Measurements from ENCODE around the gene FBRS.
A peak's percentile ranks its signal among the peaks of the same experiment; 100 is the strongest.
"Not testable (repeated sequence)": the region's sequence is repeated elsewhere in the genome, so short reads cannot be mapped to it uniquely, and the experiment has no call there.

FBRS gene

DNA sequence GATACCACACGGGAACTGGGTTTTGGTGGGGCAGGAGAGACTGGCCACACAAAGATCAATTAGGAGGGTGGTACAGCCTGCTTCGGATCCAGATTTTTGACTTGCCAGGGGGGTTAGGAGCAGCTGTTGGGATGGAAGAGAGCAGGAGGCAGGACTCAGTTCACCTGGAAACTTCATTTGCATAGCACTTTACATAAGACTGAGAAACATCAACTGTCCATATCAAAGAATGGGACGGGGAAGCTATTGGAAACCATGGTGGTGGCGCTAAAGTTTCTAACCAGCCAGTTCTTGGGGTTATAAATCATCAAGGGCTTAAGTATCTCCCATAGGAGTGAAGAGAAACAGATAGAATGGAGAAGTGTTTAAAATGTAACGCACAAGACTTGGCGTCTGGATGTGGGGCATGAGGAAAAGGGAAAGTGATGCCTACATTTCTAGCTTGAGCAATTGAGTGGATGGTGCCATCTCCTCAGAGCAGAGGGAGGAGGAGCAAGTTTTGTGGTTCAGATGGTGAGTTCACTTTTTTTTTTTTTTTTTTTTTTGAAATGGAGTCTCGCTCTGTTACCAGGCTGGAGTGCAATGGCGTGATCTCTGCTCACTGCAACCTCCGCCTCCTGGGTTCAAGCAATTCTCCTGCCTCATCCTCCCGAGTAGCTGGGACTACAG, 34.3 kb downstream of the FBRS start:
- no peaks in the 10 kb centered on the region for H3K36me3 ChIP-seq
- peak overlapping the region; percentile 81 for H3K27ac ChIP-seq
- TF ChIP-seq, protein P1, sequence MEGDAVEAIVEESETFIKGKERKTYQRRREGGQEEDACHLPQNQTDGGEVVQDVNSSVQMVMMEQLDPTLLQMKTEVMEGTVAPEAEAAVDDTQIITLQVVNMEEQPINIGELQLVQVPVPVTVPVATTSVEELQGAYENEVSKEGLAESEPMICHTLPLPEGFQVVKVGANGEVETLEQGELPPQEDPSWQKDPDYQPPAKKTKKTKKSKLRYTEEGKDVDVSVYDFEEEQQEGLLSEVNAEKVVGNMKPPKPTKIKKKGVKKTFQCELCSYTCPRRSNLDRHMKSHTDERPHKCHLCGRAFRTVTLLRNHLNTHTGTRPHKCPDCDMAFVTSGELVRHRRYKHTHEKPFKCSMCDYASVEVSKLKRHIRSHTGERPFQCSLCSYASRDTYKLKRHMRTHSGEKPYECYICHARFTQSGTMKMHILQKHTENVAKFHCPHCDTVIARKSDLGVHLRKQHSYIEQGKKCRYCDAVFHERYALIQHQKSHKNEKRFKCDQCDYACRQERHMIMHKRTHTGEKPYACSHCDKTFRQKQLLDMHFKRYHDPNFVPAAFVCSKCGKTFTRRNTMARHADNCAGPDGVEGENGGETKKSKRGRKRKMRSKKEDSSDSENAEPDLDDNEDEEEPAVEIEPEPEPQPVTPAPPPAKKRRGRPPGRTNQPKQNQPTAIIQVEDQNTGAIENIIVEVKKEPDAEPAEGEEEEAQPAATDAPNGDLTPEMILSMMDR (IDR thresholded peaks at IDR 0.05) = no peak
- H3K4me3 ChIP-seq (ENCODE audit: low read depth in 1 of 2, low read length in 1 of 2) = peak overlapping the region in 1 of 2 experiments; percentile 44
- H3K9me3 ChIP-seq = no peaks in the 10 kb centered on the region
- peaks cover 29 to 39% of the 10 kb centered on the region in 2 experiments for H3K4me1 ChIP-seq (ENCODE audit: control insufficient read depth in 1 of 2, insufficient read depth in 1 of 2, low read depth in 1 of 2, low read length in 1 of 2)
- no peaks in the 10 kb centered on the region for H3K27me3 ChIP-seq

DNA sequence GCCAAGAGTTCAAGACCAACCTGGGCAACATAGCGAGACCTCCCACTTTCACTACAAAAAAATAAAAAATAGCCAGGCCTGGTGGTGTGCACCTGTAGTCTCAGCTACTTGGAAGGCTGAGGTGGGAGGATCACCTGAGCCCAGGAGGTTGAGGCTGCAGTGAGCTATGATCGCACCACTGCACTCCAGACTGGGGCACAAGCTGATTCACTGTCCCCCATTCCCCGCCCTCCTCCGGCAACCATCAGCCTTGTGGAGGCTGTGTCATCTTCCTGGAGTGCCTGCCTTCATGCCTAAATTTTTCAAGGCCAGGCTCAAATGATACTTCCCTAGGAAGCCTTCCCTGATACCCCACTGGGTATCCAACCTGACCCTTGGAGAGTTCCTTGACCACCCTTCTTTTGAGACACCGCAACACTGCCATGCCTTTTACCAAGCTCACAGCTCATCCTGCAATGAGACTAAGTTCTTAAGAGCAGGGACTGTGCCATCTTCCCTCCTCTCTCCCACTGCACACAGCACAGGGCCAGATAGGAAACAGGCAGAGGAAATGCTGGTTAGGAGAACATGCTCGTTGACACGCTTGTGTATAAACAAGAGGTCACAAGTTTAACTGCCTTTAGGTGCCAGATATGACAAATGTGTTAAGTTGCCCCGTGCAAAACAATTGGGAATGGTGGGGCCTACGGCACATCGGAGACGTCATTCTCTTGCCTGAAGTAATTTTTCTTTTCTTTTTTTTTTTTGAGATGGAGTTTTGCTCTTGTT, 36.9 kb downstream of the FBRS start:
- no peak overlapping the region for H3K27ac ChIP-seq
- H3K4me3 ChIP-seq (ENCODE audit: low read depth in 1 of 2, low read length in 1 of 2) = no peak overlapping the region
- TF ChIP-seq, protein P1 (IDR thresholded peaks at IDR 0.05) = no peak
- H3K4me1 ChIP-seq (ENCODE audit: control insufficient read depth in 1 of 2, insufficient read depth in 1 of 2, low read depth in 1 of 2, low read length in 1 of 2) = peaks cover 48 to 57% of the 10 kb centered on the region in 2 experiments
- no peaks in the 10 kb centered on the region for H3K27me3 ChIP-seq
- H3K36me3 ChIP-seq = no peaks in the 10 kb centered on the region
- no peaks in the 10 kb centered on the region for H3K9me3 ChIP-seq

DNA sequence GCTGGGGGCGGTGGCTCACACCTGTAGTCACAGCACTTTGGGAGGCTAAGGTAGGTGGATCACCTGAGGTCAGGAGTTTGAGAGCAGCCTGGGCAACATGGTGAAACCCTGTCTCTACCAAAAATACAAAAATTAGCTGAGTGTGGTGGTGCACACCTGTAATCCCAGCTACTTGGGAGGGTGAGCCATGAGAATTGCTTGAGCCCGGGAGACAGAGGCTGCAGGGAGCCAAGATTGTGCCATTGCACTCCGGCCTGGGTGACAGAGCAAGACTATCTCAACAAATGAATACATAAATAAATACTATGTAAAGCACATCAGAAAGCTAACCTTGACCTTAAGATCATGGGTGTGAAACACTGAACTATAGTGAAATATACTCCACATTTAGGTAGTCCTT, 38.4 kb downstream of the FBRS start:
- Histone ChIP-seq H3K4me1 (ENCODE audit: control insufficient read depth in 1 of 2, insufficient read depth in 1 of 2, low read depth in 1 of 2, low read length in 1 of 2) (peaks cover 49 to 55% of the 10 kb centered on the region in 2 experiments), H3K36me3 (peaks cover 12% of the 10 kb centered on the region)
- H3K27me3 ChIP-seq; H3K4me3 ChIP-seq (ENCODE audit: low read depth in 1 of 2, low read length in 1 of 2); H3K27ac ChIP-seq; H3K9me3 ChIP-seq: not testable (repeated sequence)

DNA sequence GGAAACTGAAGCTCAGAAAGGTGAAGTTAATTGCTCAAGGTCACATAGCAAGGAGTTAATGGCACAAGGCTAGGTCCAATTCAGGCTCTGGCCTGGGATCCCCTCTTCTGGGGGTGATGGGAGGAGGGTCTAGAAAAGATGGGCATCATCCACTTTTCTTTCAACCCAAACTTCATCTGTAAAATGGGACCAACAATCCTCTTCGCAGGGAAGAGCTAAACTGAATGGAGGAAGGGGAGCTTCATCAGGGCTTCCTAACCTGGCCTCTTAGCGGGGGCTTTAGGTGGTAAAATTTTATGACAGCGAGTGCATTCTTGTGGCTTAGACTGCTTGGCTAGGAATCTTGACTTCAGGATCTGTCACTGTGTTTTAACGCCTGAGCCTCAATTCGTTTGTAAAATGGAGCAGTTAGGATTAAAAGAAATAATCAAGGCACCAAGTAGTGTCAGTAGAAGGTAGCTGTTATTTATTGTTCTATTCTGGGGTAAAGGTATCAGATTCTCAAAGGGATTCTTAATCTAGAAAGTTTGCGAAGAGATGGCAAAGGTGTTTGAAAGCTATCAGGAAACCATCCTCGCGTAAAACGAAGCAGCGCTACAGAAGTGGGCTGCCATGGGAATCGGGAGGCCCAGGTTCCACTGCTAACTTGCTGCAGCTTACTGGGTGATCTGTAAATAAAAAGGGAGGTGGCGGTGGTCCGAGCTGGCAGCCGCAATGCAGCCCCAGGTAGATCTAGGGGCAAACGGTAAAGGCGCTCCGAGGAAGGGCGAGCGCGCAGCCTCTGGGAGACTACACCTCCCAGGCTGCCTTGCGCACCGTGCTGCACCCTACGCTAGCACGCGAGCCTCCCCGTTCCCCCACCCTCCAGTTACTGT, 39.3 kb downstream of the FBRS start:
- peak overlapping the region; percentile 91 to 100 for H3K4me3 ChIP-seq (ENCODE audit: low read depth in 1 of 2, low read length in 1 of 2)
- H3K27me3 ChIP-seq = no peaks in the 10 kb centered on the region
- no peaks in the 10 kb centered on the region for H3K9me3 ChIP-seq
- peak overlapping the region; percentile 100 for H3K27ac ChIP-seq
- peaks cover 21% of the 10 kb centered on the region for H3K36me3 ChIP-seq
- TF ChIP-seq, protein P1 (IDR thresholded peaks at IDR 0.05) = no peak
- peaks cover 45 to 46% of the 10 kb centered on the region in 2 experiments for H3K4me1 ChIP-seq (ENCODE audit: control insufficient read depth in 1 of 2, insufficient read depth in 1 of 2, low read depth in 1 of 2, low read length in 1 of 2)

DNA sequence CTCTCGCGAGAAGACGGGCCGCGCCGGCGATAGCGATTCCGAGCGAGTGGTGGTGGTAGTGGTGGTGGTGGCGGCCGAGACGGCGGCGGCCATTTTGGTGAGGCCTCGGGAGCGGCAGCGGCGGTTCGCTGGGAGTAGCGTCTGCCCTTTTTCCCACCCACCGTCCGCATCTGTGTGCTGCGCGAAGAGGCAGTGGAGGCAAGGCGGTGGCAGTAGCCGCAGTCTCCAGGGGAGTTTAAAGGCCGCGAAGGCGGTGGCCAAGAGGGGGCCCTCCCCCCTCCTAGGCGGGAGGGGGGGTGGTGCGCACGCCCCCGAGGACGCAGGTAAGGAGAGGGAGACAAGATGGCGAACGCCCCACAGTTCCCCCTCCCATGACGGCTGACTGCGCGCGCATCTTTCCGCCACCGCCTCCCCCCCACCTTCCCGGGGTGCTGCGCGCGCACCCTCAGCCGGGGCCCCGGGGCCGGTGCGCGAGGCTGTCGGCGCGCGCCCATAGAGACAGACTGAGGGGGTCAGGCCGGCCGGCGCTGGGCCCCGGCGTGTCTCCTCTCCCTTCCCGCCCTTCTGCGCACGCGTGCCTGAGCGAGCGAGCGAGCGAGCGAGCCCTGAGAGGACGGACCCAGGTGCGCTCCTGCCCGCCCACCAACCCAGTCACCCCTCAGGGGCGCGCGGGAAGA, 40.0 kb downstream of the FBRS start:
- H3K27me3 ChIP-seq = no peaks in the 10 kb centered on the region
- H3K4me3 ChIP-seq (ENCODE audit: low read depth in 1 of 2, low read length in 1 of 2) = peak overlapping the region; percentile 91 to 100
- H3K9me3 ChIP-seq = no peaks in the 10 kb centered on the region
- TF ChIP-seq, protein P1 (IDR thresholded peaks at IDR 0.05) = peak; percentile 50
- H3K27ac ChIP-seq = peak overlapping the region; percentile 100
- peaks cover 37 to 39% of the 10 kb centered on the region in 2 experiments for H3K4me1 ChIP-seq (ENCODE audit: control insufficient read depth in 1 of 2, insufficient read depth in 1 of 2, low read depth in 1 of 2, low read length in 1 of 2)
- peaks cover 28% of the 10 kb centered on the region for H3K36me3 ChIP-seq
